ENCODE data around the gene BAZ1A.

DNA sequence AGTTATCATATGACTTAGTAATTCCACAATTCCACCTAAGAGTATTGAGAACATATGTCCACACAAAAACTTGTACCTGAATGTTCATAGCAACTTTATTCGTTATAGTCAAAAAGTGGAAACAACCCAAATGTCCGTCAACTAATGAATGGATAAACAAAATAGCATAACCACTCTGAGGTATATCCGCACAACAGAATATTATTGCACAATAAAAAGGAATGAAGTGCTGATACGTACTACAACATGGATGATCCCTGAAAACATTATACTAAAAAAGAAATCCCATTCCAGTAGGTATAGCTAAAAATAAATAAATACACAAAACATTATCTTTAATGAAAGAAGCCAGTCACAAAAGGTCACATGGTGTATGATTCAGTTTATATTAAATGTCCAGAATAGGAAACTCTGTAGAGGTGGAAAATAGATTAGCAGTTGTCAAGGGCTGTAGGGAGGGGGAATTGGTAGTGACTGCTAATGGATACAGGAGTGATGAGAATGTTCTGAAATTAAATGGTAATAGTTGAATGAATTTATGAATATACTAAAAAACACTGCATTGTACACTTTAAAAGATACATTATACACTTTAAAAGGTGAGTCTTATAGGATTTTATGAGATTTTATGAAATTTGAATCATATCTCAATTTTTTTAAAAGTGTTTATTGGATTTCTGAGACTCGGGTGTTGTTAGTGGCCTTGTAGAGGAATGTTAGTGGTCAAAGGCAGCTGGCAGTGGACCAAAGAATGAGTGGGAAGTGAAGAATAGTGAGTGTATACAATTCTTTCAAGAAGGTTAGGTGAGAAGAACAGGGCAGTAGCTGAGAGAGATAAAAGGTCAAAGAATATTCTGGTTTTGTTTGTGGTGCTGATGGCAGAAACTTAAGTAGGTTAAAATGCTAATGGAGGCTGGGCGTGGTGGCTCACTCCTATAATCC, 36.3 kb upstream of the BAZ1A start:
- TF ChIP-seq, protein P1, sequence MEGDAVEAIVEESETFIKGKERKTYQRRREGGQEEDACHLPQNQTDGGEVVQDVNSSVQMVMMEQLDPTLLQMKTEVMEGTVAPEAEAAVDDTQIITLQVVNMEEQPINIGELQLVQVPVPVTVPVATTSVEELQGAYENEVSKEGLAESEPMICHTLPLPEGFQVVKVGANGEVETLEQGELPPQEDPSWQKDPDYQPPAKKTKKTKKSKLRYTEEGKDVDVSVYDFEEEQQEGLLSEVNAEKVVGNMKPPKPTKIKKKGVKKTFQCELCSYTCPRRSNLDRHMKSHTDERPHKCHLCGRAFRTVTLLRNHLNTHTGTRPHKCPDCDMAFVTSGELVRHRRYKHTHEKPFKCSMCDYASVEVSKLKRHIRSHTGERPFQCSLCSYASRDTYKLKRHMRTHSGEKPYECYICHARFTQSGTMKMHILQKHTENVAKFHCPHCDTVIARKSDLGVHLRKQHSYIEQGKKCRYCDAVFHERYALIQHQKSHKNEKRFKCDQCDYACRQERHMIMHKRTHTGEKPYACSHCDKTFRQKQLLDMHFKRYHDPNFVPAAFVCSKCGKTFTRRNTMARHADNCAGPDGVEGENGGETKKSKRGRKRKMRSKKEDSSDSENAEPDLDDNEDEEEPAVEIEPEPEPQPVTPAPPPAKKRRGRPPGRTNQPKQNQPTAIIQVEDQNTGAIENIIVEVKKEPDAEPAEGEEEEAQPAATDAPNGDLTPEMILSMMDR (IDR thresholded peaks at IDR 0.05) = no peak
- no peak for TF ChIP-seq POLR2AphosphoS5 (IDR thresholded peaks at IDR 0.05)

Data from upper lobe of left lung (tissue), 4 donors.